ENCODE results near the gene KCNB1.

Gene KCNB1

GRCh38 chr20:49405696-49406095 lies 76.8 kb downstream of the KCNB1 start:
- no peak for DNase-seq

- no peak for DNase-seq
These were observed 77.3 kb downstream of the KCNB1 start for GRCh38 chr20:49405062-49405683.

DNA sequence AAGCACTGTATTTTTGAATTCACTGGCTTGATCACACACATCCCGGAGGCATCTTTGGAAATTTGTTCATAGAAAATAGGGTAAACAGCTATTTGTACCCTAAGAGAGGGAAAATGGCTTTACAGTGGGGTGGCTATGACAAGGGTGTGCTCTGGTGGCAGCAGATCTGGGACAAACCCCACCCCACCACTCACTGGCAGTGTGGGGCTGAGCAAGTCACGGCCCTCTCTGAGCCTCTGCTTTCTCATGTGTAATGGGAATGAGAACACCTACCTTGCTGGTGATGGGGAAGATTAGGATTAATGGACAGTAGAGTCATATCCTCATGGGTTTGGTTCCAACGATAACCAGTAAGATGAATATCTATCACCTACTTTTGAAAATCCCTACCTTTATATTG lies 78.0 kb downstream of the KCNB1 start:
- no peak for DNase-seq

- DNase-seq = no peak
These were observed 78.6 kb downstream of the KCNB1 start for GRCh38 chr20:49403911-49404310.

DNA sequence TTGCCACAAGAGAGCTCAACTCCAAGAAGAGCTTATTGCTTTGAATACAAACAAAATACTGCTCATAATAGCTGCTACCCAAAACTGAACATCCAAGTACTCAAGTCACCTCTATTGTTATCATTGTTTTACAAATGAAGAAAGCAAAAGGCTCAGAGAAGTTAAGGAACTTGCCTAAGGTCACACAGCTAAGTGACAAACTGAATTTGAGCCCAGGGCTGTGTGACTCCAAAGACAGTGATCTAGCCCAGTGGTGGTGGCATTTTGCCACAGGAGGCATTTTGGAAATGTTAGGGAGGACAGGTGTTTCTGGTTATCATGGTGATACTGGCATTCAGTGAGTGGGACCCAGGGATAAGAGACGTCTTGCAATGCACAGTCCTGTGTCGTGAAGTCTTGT lies 79.5 kb downstream of the KCNB1 start:
- no peak for DNase-seq

GRCh38 chr20:49400904-49401303 lies 81.6 kb downstream of the KCNB1 start:
- no peak for DNase-seq

DNA sequence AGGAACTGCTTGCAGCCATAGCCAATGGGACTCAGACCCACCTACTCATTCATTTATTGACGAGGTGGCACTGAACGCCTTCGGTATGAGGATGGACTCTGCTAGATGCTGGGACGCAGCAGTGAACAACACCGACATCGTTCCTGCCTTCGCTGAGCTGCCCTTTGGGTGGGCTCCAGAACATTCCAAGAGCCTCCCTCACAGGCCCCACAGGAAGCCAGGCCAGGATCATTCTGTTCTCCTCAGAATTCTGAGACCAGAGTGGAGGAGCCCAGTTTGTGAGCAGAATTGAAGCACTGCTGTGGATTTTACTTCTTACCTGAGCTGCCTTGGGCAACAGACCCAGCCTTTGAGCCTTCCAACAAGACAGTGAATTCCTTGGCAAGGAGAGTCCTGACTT lies 82.1 kb downstream of the KCNB1 start:
- no peak for DNase-seq

GRCh38 chr20:49399329-49399728 lies 83.1 kb downstream of the KCNB1 start:
- DNase-seq = no peak

- DNase-seq = no peak
These were observed 83.9 kb downstream of the KCNB1 start for GRCh38 chr20:49398401-49399144.

GRCh38 chr20:49397525-49397924 lies 84.9 kb downstream of the KCNB1 start:
- DNase-seq = no peak

DNA sequence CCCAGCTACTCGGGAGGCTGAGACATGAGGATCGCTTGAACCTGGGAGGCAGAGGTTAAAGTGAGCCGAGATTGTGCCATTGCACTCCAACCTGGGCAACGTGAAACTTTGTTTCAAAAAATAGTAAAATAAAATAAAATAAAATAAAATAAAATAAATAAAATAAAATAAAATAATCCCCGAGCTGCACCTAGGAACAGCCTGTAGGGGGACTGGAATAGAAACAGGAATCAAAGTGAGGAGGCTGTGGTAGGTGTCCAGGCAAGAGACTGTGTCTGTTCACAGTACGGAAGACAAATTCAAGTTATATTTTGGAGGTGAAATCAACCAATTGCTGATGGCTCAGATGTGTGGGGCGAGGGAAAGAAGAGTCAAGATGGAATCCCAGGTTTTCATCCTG lies 86.2 kb downstream of the KCNB1 start:
- DNase-seq = no peak

DNA sequence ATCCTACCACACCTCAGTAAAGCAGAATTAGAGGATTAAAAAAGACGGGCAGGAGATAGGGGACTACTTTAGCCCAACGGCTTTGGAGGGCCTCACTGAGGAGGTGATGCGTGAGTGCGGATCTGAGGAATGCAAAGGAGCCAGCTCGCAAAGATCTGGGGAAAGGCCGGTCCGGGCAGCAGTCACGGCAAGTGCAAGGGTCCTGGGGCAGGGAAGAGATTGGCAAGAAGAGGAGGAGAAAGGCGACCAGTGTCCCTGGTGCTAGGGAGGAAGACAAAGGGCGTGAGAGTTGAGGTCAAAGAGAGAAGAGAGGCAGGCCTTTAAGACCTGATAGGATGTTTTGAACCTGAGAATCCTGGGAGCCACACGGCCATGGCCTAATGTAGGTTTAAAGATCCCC lies 86.8 kb downstream of the KCNB1 start:
- DNase-seq = no peak

- DNase-seq = no peak
These were observed 87.3 kb downstream of the KCNB1 start for GRCh38 chr20:49395183-49395582.

DNA sequence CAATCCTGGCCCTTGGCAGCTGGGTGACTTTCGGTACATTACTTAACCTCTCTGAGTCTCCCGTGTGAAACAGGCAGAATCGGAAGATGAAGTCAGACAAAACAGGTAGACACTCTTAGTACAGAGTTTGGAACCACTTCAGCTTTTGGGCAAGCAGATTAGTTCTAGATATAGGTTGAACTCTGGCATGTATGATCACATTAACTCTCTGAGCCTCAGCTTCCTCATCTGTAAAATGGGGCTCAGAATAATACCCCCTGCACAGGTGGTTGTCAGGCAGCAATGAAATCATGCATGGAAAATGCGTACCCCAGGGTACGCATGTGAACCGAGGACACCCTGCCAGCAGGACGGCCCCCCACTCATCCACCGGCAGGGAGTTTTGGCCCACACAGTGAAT lies 87.7 kb downstream of the KCNB1 start:
- DNase-seq = no peak

- no peak for DNase-seq
These were observed 88.2 kb downstream of the KCNB1 start for GRCh38 chr20:49394264-49394663.

DNA sequence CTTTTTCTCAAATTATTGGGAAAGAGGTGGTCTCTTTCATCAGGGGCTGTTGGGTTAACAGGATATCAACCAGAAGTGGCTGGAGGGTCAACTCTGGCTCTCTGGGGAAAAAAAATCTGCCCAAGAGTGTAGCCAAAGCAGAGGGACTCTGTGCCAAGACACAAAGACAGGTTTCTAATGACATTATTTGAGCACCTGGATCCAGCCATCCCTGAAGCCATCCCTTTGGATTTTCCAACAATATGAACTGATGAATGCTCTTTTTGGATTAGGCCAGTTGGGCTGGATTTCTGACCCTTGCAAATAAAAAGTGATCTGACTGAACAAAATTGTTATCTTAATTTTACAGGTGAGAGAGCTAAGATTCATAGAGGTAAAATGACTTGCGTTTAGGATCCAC lies 88.7 kb downstream of the KCNB1 start:
- no peak for DNase-seq

DNA sequence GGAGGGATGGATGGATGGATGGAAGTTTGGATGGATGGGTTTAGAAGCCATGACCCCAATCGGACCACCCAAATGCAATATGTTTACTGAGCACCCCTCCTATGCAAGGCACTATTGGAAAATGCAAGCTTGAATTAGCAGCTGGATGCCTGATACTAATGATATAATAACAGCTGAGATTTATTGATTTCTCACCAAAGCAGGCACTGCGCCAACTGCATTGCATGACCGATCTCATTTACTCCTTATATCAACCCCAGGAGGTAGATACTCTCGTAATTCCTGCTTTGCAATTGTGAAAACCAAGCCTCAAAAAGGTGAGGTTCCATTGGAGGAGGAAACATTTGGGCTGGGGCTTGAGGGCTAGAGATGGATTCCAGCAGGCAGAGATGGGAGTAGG lies 89.7 kb downstream of the KCNB1 start:
- DNase-seq = no peak

- DNase-seq = no peak
These were observed 90.8 kb downstream of the KCNB1 start for GRCh38 chr20:49391404-49392245.

DNA sequence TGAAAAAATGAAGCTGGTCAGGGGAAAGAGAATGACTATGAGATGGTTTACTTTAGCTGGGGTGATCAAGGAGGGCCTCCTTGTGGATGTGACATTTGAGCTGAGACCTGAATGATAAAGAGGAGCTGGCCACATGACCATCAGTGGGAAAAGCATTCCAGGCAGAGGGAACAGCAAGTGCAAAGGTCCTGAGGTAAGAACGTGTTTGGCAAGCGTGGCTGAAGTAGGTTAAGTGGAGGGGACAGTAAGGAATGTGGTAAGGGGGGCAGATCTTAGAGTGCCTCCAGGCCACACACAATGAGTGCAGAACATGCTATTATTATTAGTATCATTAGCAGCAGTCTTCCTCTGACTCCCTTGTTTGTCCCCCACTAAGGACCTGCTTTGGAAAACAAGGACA lies 92.6 kb downstream of the KCNB1 start:
- no peak for DNase-seq

- no peak for DNase-seq
These were observed 93.7 kb downstream of the KCNB1 start for GRCh38 chr20:49388744-49389143.

DNA sequence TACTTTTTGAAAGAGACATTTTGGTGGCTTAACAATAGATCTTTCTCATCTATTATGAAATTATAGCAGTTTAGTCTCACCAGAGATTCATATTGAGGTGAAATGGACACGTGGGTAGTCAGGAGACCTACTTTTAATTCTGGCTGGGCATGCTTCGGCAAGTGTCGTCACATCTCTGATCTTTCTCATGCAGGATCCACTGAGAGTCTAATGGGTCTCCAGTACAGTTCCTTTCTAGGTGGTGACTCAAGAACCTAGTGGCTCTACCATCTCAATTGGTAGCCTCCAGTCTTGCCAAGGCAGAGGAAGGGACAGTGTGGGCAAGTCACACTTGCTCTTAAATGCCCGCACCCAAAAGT lies 94.9 kb downstream of the KCNB1 start:
- no peak for DNase-seq

DNA sequence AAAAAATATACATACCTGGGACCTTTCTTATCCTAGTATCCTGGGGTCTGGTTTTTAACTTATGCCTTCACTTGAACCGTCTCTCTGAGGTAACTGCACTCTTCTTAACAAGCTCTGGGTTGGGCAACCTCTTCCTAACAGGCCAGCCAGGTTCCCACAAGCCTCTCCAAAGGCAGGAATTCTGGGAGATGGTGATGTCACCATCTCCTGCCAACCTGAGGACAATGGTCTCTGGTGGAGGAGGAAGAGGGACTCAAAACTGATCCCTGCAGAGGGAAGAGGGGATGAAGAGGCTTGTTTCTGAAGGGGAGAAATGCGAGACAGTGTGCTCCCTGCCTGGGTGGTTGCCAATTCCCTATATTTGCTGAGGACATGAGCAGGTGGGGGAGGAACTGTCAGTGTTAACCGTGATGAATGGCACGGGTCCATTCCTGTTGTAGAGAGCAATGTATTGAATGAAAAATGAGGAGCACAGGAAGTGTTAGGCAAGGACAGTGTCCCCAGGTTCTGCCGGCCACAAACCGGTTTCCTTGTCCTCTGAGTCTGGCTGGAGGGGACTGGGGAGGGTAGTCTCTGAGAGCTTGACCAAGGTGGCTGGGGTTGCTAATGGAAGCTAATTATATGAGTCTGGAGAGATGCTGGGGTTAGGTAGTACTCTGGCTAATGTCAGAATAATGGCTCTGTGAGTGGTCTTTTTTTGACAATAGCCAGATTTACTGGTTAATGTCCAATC lies 95.5 kb downstream of the KCNB1 start:
- no peak for DNase-seq

- DNase-seq = no peak
These were observed 97.0 kb downstream of the KCNB1 start for GRCh38 chr20:49385465-49385864.
